SK-MEL-5 (cell line): Measurements from ENCODE around the gene TMEM60. TPM values are rescaled to one million over a fixed set of nuclear protein-coding genes. Genes with fewer than 3 reads are reported as not detected.

Experiments
- DNase-seq: peaks from one replicate; pipeline ENCODE4 v3.0.0-alpha.2; 2016; ENCODE audit warnings: low read depth, low spot score
- in situ Hi-C: cut with HindIII; loops from 2 replicates; pipeline ENCODE4 v1.10.0; 2016; ENCODE audit warnings: low sequenced_read_pairs, high pct_unique_total_duplicates, low pct_unique_long_range_greater_than_20kb
- total RNA-seq: library from RNA; depleted of rRNA; stranded (reverse); fragments of >200 nt; shearing (Covaris generic); gene quantifications from 2 replicates; pipeline ENCODE4 v1.2.3, GENCODE V29; 2014; rRNA removed

TMEM60 gene
- total RNA-seq, 1 experiment from 2014 or later = 62.5 TPM

- in situ Hi-C loops = no loop called here
These were observed 46.2 kb downstream of the TMEM60 start for GRCh38 chr7:77752016-77752415.

GRCh38 chr7:77747718-77748117 is 50.5 kb downstream of the TMEM60 start:
- in situ Hi-C loops = loop anchor here (10.0 kb wide), 1 partner anchor 53 kb away; the partner anchor contains the start of gene RSBN1L
- DNase-seq = no peak

More at GRCh38 chr7:77752016-77752415, 46.2 kb downstream of the TMEM60 start:
- no peak for DNase-seq

GRCh38 chr7:77747178-77747577 is 51.1 kb downstream of the TMEM60 start:
- in situ Hi-C loops = loop anchor here (10.0 kb wide), 1 partner anchor 52 kb away; the partner anchor contains the start of gene RSBN1L
- no peak for DNase-seq

GRCh38 chr7:77746824-77747165 is 51.4 kb downstream of the TMEM60 start:
- no peak for DNase-seq
- in situ Hi-C loops = loop anchor here (10.0 kb wide), 1 partner anchor 52 kb away; the partner anchor contains the start of gene RSBN1L

GRCh38 chr7:77746164-77746823 is 51.9 kb downstream of the TMEM60 start:
- DNase-seq = no peak
- in situ Hi-C loops = loop anchor here (10.0 kb wide), 1 partner anchor 51 kb away; the partner anchor contains the start of gene RSBN1L

- in situ Hi-C loops = loop anchor here (10.0 kb wide), 1 partner anchor 51 kb away; the partner anchor contains the start of gene RSBN1L
- no peak for DNase-seq
These were observed 52.5 kb downstream of the TMEM60 start for GRCh38 chr7:77745746-77746145.

Other genes starting within 250 kb of the TMEM60 start
- 27.2 and 29.3 TPM in 2 replicates for gene RSBN1L, start 102.0 kb downstream of the TMEM60 start, total RNA-seq
- 23.2 and 32.2 TPM in 2 replicates for gene PHTF2, start 339 bp upstream of the TMEM60 start, total RNA-seq